SK-N-SH treated with all-trans-retinoic acid at 6 μM for 48 hours (cell line): ENCODE data around the gene CERK.

Source experiments
- CSDC2 ChIP-seq: fragments of 250-450 bp; sonication (Bioruptor Pico); IDR thresholded peaks from 2 replicates; pipeline ENCODE4 v1.5.0; 2020; ENCODE audit warnings: mild to moderate bottlenecking, moderate library complexity
- ZC3H10 ChIP-seq: fragments of 250-450 bp; sonication (Bioruptor Pico); IDR thresholded peaks from 2 replicates; pipeline ENCODE4 v1.5.1; 2021; ENCODE audit warnings: mild to moderate bottlenecking, moderate library complexity
- ZFP3 ChIP-seq: fragments of 250-450 bp; sonication (Bioruptor Pico); IDR thresholded peaks from 2 replicates; pipeline ENCODE4 v1.5.0; 2020; ENCODE audit warnings: mild to moderate bottlenecking, moderate library complexity
- ZFP30 ChIP-seq: fragments of 450-650 bp; formaldehyde crosslinking; IDR thresholded peaks from 2 replicates; pipeline ENCODE4 v1.5.0; 2022; ENCODE audit warnings: mild to moderate bottlenecking, moderate library complexity
- TF ChIP-seq, protein P1 (sequence below): fragments of 250-450 bp; sonication (Bioruptor Pico); IDR thresholded peaks from 2 replicates; pipeline ENCODE4 v1.8.0; 2020; ENCODE audit warnings: mild to moderate bottlenecking, moderate library complexity, borderline replicate concordance
- TF ChIP-seq, protein P2 (sequence below): fragments of 250-450 bp; sonication (Bioruptor Pico); IDR thresholded peaks from 2 replicates; pipeline ENCODE4 v1.5.1; 2020; ENCODE audit warnings: low read depth, mild to moderate bottlenecking, moderate library complexity

DNA sequence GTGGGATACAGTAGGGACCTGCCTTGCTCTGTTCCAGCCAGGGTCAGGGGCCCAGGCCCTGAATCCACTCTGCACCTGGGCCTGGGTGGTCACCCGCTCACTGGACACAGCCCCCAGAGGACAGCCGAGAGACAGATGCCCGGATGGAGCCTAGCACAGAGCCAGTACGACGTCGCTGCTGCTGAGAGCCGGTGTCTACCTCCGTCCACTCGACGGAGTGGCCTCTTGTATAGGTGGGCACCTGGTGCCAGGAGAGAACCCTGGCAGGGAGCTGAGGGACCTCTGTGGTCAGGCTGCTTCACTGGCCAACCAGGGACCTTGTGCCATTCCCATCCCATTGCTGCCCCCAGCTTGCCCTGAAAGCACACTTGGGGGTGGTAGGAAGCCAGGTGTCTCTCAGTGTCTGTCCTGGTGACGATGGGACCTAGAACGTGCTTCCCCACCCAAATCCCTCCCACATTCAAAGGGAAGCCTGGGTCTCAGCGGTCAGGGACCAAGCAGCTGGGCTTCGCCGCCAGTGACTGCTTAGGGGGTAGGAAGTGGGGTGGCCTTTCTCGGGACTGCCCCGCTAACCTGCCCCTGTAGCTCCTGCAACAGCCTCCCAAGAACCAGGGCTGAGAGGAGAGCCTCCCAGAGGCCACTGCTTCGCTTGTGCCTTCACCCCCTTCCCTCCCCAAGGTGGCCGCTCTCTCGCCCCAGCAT is 10.3 kb upstream of the CERK start:
- no peak for TF ChIP-seq ZC3H10 (CRISPR knock-in tag)
- no peak for TF ChIP-seq CSDC2
- no peak for TF ChIP-seq ZFP30
- TF ChIP-seq, protein P1, sequence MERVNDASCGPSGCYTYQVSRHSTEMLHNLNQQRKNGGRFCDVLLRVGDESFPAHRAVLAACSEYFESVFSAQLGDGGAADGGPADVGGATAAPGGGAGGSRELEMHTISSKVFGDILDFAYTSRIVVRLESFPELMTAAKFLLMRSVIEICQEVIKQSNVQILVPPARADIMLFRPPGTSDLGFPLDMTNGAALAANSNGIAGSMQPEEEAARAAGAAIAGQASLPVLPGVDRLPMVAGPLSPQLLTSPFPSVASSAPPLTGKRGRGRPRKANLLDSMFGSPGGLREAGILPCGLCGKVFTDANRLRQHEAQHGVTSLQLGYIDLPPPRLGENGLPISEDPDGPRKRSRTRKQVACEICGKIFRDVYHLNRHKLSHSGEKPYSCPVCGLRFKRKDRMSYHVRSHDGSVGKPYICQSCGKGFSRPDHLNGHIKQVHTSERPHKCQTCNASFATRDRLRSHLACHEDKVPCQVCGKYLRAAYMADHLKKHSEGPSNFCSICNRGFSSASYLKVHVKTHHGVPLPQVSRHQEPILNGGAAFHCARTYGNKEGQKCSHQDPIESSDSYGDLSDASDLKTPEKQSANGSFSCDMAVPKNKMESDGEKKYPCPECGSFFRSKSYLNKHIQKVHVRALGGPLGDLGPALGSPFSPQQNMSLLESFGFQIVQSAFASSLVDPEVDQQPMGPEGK (CRISPR knock-in tag) = no peak
- TF ChIP-seq ZFP3 = no peak
- TF ChIP-seq, protein P2, sequence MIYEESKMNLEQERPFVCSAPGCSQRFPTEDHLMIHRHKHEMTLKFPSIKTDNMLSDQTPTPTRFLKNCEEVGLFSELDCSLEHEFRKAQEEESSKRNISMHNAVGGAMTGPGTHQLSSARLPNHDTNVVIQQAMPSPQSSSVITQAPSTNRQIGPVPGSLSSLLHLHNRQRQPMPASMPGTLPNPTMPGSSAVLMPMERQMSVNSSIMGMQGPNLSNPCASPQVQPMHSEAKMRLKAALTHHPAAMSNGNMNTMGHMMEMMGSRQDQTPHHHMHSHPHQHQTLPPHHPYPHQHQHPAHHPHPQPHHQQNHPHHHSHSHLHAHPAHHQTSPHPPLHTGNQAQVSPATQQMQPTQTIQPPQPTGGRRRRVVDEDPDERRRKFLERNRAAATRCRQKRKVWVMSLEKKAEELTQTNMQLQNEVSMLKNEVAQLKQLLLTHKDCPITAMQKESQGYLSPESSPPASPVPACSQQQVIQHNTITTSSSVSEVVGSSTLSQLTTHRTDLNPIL = no peak
